HepG2 (cell line): Measurements from ENCODE around the gene C18orf63. TPM values are rescaled to one million over a fixed set of nuclear protein-coding genes. Genes with fewer than 3 reads are reported as not detected.

Experiments
- AGO2 ChIP-seq: fragments of 200-400 bp; formaldehyde crosslinking; optimal IDR thresholded peaks from 2 replicates; pipeline ENCODE3; 2017; ENCODE audit warnings: mild to moderate bottlenecking, low read depth, low read length, moderate library complexity
- CBFB ChIP-seq: sonication (generic); formaldehyde crosslinking; IDR thresholded peaks from 2 replicates; pipeline ENCODE4 v1.4.0; 2020; ENCODE audit warnings: missing genetic modification reagents
- ELF1 ChIP-seq: sonication (generic); formaldehyde crosslinking; IDR thresholded peaks from 2 replicates; pipeline ENCODE4 v1.4.0; 2020; ENCODE audit warnings: missing genetic modification reagents
- ELF4 ChIP-seq: sonication (generic); formaldehyde crosslinking; IDR thresholded peaks from 2 replicates; pipeline ENCODE4 v1.5.0; 2020; ENCODE audit warnings: missing genetic modification reagents, mild to moderate bottlenecking, moderate library complexity, borderline replicate concordance
- KAT8 ChIP-seq: IDR thresholded peaks from 2 replicates; pipeline ENCODE4 v1.6.1; 2016; ENCODE audit warnings: missing genetic modification reagents, missing compliant biosample characterization
- SRSF4 ChIP-seq: fragments of 200-400 bp; formaldehyde crosslinking; IDR thresholded peaks from one replicate; pipeline ENCODE4 v1.6.1; 2018; ENCODE audit warnings: mild to moderate bottlenecking, low read depth, low read length, moderate library complexity; ENCODE audit not compliant: poor library complexity, severe bottlenecking
- ZBTB40 ChIP-seq, 2 experiments: fragments of 450-650 bp in 1 of 2; sonication (generic) in 1 of 2; formaldehyde crosslinking in 1 of 2; IDR thresholded peaks; 2 replicates each; pipeline versions ENCODE4 v1.6.1 to v1.8.0; 2016 to 2022; ENCODE audit warnings: antibody characterized with exemption in 1 of 2, mild to moderate bottlenecking in 1 of 2, missing genetic modification reagents in 1 of 2
- ZC3H13 ChIP-seq: sonication (generic); formaldehyde crosslinking; IDR thresholded peaks from 2 replicates; pipeline ENCODE4 v1.8.1; 2023; ENCODE audit warnings: mild to moderate bottlenecking, missing genetic modification reagents, moderate library complexity
- ZNF367 ChIP-seq: sonication (generic); formaldehyde crosslinking; IDR thresholded peaks from 2 replicates; pipeline ENCODE4 v1.4.0; 2020; ENCODE audit warnings: missing genetic modification reagents, borderline replicate concordance
- ZNF768 ChIP-seq: sonication (generic); formaldehyde crosslinking; IDR thresholded peaks from 2 replicates; pipeline ENCODE4 v1.4.0; 2020; ENCODE audit warnings: missing genetic modification reagents
- polyA plus RNA-seq, 8 experiments: library from polyadenylated mRNA; depleted of rRNA in 3 of 8; stranded (reverse) in 7 of 8; unstranded in 1 of 8; fragments of >200 nt; fragmentation: Illumina TruSeq in 4 of 8; extraction: Trizol in 4 of 8; gene quantifications; 2 replicates each; pipeline versions ENCODE4 v1.2.1 to v1.2.3, GENCODE V29; 2011 to 2016; ENCODE audit warnings: low read depth in 4 of 8, missing spikeins in 1 of 8, mixed read lengths in 1 of 8; ENCODE audit not compliant: insufficient read depth in 1 of 8
- total RNA-seq, 5 experiments: library from RNA; depleted of rRNA; stranded (reverse); fragments of >200 nt; fragmentation: Illumina TruSeq; extraction: Trizol; gene quantifications; 2 replicates each; pipeline ENCODE4 v1.2.3, GENCODE V29; 2016; ENCODE audit warnings: low read depth in 1 of 5
- TF ChIP-seq, protein P1 (sequence below): sonication (generic); formaldehyde crosslinking; IDR thresholded peaks from 2 replicates; pipeline ENCODE4 v1.5.1; 2020; ENCODE audit warnings: mild to moderate bottlenecking, missing genetic modification reagents, moderate library complexity

C18orf63 gene
- total and polyA plus RNA-seq, 2 of the 13 experiments (the other 11 are each of a cell fraction or from before 2014, with no cell fraction given): 0.01 TPM; not detected in 1

DNA sequence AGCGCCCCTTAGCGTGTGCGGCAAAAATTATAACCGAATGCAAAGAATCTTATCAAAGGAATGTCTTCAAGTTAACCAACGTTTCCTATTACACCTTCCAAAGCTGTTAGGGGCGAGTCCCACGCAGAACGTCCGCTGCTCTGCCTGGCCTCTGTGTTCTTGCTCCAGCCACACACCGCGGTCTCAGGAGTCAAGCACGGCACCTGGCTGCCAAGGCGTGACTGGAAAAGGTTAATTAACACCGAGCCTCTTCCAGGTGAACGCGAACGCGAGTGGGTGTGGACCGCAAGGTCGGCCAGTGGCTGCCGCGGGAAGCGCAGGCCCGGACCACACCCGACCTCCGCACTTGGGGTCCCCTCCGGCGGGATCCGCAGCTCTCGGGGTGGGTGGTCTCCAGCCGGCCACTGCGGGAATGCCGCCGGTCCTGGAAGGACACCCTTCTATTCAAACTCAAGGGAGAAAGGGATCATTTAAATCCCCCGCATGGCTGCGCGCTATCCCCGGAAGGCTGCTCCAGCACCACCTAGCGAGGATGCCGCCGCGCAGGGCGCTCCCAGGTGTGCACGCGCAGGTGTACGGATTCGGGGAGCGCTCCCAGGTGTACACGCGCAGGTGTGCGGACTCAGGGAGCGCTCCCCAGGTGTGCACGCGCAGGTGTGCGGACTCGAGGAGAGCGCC is 24.7 kb upstream of the C18orf63 start (continued):
- TF ChIP-seq ZBTB40 (IDR thresholded peaks at IDR 0.05) (no peak), ZBTB40 (CRISPR knock-in tag; IDR thresholded peaks at IDR 0.05) (peak; percentile 56), ZNF367 (peak; percentile 97), AGO2 (peak; percentile 75), KAT8 (0 out of 2 replicates have a peak, but pooled peaks have one; percentile 40), ZC3H13 (CRISPR knock-in tag) (no peak), ELF4 (CRISPR knock-in tag) (0 out of 2 replicates have a peak, but pooled peaks have one; percentile 51), CBFB (CRISPR knock-in tag) (peak; percentile 38; the same call in 1 of the 2 replicates), SRSF4 (no peak), ELF1 (CRISPR knock-in tag) (peak; percentile 14; the same call in 1 of the 2 replicates), ZNF768 (CRISPR knock-in tag) (peak; percentile 39; the same call in 1 of the 2 replicates)
- TF ChIP-seq, protein P1, sequence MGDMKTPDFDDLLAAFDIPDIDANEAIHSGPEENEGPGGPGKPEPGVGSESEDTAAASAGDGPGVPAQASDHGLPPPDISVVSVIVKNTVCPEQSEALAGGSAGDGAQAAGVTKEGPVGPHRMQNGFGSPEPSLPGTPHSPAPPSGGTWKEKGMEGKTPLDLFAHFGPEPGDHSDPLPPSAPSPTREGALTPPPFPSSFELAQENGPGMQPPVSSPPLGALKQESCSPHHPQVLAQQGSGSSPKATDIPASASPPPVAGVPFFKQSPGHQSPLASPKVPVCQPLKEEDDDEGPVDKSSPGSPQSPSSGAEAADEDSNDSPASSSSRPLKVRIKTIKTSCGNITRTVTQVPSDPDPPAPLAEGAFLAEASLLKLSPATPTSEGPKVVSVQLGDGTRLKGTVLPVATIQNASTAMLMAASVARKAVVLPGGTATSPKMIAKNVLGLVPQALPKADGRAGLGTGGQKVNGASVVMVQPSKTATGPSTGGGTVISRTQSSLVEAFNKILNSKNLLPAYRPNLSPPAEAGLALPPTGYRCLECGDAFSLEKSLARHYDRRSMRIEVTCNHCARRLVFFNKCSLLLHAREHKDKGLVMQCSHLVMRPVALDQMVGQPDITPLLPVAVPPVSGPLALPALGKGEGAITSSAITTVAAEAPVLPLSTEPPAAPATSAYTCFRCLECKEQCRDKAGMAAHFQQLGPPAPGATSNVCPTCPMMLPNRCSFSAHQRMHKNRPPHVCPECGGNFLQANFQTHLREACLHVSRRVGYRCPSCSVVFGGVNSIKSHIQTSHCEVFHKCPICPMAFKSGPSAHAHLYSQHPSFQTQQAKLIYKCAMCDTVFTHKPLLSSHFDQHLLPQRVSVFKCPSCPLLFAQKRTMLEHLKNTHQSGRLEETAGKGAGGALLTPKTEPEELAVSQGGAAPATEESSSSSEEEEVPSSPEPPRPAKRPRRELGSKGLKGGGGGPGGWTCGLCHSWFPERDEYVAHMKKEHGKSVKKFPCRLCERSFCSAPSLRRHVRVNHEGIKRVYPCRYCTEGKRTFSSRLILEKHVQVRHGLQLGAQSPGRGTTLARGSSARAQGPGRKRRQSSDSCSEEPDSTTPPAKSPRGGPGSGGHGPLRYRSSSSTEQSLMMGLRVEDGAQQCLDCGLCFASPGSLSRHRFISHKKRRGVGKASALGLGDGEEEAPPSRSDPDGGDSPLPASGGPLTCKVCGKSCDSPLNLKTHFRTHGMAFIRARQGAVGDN (CRISPR knock-in tag): peak; percentile 70
